Nephron progenitor cell (in vitro differentiated cells): ENCODE measurements around the gene CLIC1.

Experiments
- DNase-seq: peaks from one replicate; pipeline ENCODE4 v3.0.0; 2021
- H3K27ac Mint-ChIP-seq: 2 replicates; pipeline ENCODE4 v1.8.0; 2021; ENCODE audit warnings: mild to moderate bottlenecking, moderate library complexity, mixed read lengths
- H3K27me3 Mint-ChIP-seq: 2 replicates; pipeline ENCODE4 v1.8.0; 2021; ENCODE audit warnings: mild to moderate bottlenecking, low read depth, mixed read lengths; ENCODE audit not compliant: poor library complexity
- H3K36me3 Mint-ChIP-seq: 2 replicates; pipeline ENCODE4 v1.8.0; 2021; ENCODE audit warnings: low read depth, mixed read lengths
- H3K4me1 Mint-ChIP-seq: 2 replicates; pipeline ENCODE4 v1.8.0; 2021; ENCODE audit warnings: mixed read lengths
- H3K4me3 Mint-ChIP-seq: 2 replicates; pipeline ENCODE4 v1.8.0; 2021; ENCODE audit warnings: mild to moderate bottlenecking, moderate library complexity, mixed read lengths
- H3K9me3 Mint-ChIP-seq: 2 replicates; pipeline ENCODE4 v1.8.0; 2021; ENCODE audit warnings: mild to moderate bottlenecking, moderate library complexity, mixed read lengths
- CTCF ChIP-seq: fragments of 200-600 bp; sonication (generic); IDR thresholded peaks from 2 replicates; pipeline ENCODE4 v1.5.0; 2021; ENCODE audit warnings: antibody characterized with exemption

CLIC1 gene

GRCh38 chr6:31723980-31724691, 12.2 kb downstream of the CLIC1 start:
- H3K4me3 Mint-ChIP-seq: no peak overlapping the region
- H3K4me1 Mint-ChIP-seq: peaks cover 38% of the 10 kb centered on the region
- H3K9me3 Mint-ChIP-seq: no peaks in the 10 kb centered on the region
- DNase-seq: no peak
- H3K36me3 Mint-ChIP-seq: peaks cover 46% of the 10 kb centered on the region
- TF ChIP-seq CTCF: no peak
- H3K27me3 Mint-ChIP-seq: no peaks in the 10 kb centered on the region
- peak overlapping the region; percentile 92 for H3K27ac Mint-ChIP-seq

- DNase-seq: no peak
- Mint-ChIP-seq H3K4me1 (peaks cover 35% of the 10 kb centered on the region), H3K36me3 (peaks cover 39% of the 10 kb centered on the region), H3K27ac (peak within 1 kb of the TSS; percentile 92), H3K27me3 (no peaks in the 10 kb centered on the region), H3K9me3 (no peaks in the 10 kb centered on the region), H3K4me3 (no peak within 1 kb of the TSS)
- no peak for TF ChIP-seq CTCF
Measured at GRCh38 chr6:31723245-31723979, 12.9 kb downstream of the CLIC1 start, which contains the start of gene MPIG6B. TSS of gene MPIG6B (plus strand) at chr6:31723373. CDS start at chr6:31723384, 11 bp downstream.

GRCh38 chr6:31722173-31722572, 14.2 kb downstream of the CLIC1 start:
- H3K27ac Mint-ChIP-seq: no peak overlapping the region

GRCh38 chr6:31721351-31722020, 14.8 kb downstream of the CLIC1 start, which contains the start of gene LY6G6C:
TSS of gene LY6G6C (minus strand) at chr6:31721746. CDS start at chr6:31721679, 67 bp downstream.
- H3K4me1 Mint-ChIP-seq: peaks cover 31% of the 10 kb centered on the region
- no peak within 1 kb of the TSS for H3K27ac Mint-ChIP-seq
- no peak for TF ChIP-seq CTCF
- no peaks in the 10 kb centered on the region for H3K27me3 Mint-ChIP-seq
- no peaks in the 10 kb centered on the region for H3K9me3 Mint-ChIP-seq
- H3K4me3 Mint-ChIP-seq: no peak within 1 kb of the TSS
- peaks cover 24% of the 10 kb centered on the region for H3K36me3 Mint-ChIP-seq
- no peak for DNase-seq

More at GRCh38 chr6:31722173-31722572, 14.2 kb downstream of the CLIC1 start:
- DNase-seq: no peak
- TF ChIP-seq CTCF: no peak
- H3K27me3 Mint-ChIP-seq: no peaks in the 10 kb centered on the region
- peaks cover 35% of the 10 kb centered on the region for H3K4me1 Mint-ChIP-seq
- no peaks in the 10 kb centered on the region for H3K9me3 Mint-ChIP-seq
- peaks cover 30% of the 10 kb centered on the region for H3K36me3 Mint-ChIP-seq
- no peak overlapping the region for H3K4me3 Mint-ChIP-seq

GRCh38 chr6:31720196-31720770, 16.0 kb downstream of the CLIC1 start:
- no peak for DNase-seq
- Mint-ChIP-seq H3K27ac (no peak overlapping the region), H3K36me3 (peaks cover 12% of the 10 kb centered on the region), H3K9me3 (no peaks in the 10 kb centered on the region), H3K4me1 (peaks cover 33% of the 10 kb centered on the region), H3K4me3 (no peak overlapping the region), H3K27me3 (no peaks in the 10 kb centered on the region)
- no peak for TF ChIP-seq CTCF
